Prostate gland (tissue), 2 donors: ENCODE measurements around the gene DNAH8. TPM values are rescaled to one million over a fixed set of nuclear protein-coding genes. Genes with fewer than 3 reads are reported as not detected.
A peak's percentile ranks its signal among the peaks of the same experiment; 100 is the strongest.

Experiments used
- DNase-seq: peaks from one replicate; pipeline ENCODE4 v3.0.0-alpha.2; 2019; ENCODE audit warnings: low spot score
- H3K27ac ChIP-seq, 2 donors: fragments of 200-600 bp; sonication (generic); 2 replicates each; pipeline ENCODE4 v1.5.1; 2017 to 2019
- H3K27me3 ChIP-seq: fragments of 200-600 bp; sonication (generic); replicated peaks from 2 replicates; pipeline ENCODE4 v1.5.1; 2019; ENCODE audit not compliant: insufficient read depth
- H3K36me3 ChIP-seq, 2 donors: fragments of 200-600 bp; sonication (generic); 1 replicate in 1 of 2; 2 replicates in 1 of 2; pipeline versions ENCODE4 v1.5.1 to v1.8.1; 2017 to 2019
- H3K4me1 ChIP-seq: fragments of 200-600 bp; sonication (generic); replicated peaks from 2 replicates; pipeline ENCODE4 v1.5.1; 2019
- H3K4me3 ChIP-seq, 2 donors: fragments of 200-600 bp; sonication (generic); 2 replicates each; pipeline ENCODE4 v1.5.1; 2017 to 2019
- H3K9me3 ChIP-seq: fragments of 200-600 bp; sonication (generic); 2 replicates; pipeline ENCODE4 v1.5.1; 2017
- POLR2A ChIP-seq: fragments of 450-650 bp; IDR thresholded peaks from one replicate; pipeline ENCODE4 v1.6.1; 2016; ENCODE audit warnings: antibody characterized with exemption, mild to moderate bottlenecking
- POLR2AphosphoS5 ChIP-seq: sonication (generic); formaldehyde crosslinking; IDR thresholded peaks from one replicate; pipeline ENCODE4 v1.6.1; 2017; ENCODE audit warnings: antibody characterized with exemption
- WGBS: methylation state at CpG from one replicate; pipeline ENCODE4 v1.1.5; 2018; 5-methylcytosine and 5-hydroxymethylcytosine counted together
- intact Hi-C: fragments of 100-400 bp; cut with DNase I; formaldehyde crosslinking; loops from one replicate; pipeline ENCODE4 v1.14.2; 2022
- total RNA-seq, 2 donors: library from RNA; depleted of rRNA; stranded (reverse); fragments of >200 nt; gene quantifications; one replicate each; pipeline ENCODE4 v1.1.0, GENCODE V29; 2016
- TF ChIP-seq, protein P1 (sequence below), 4 experiments: fragments of 200-600 bp in 2 of 4; fragments of 450-650 bp in 2 of 4; sonication (generic) in 2 of 4; IDR thresholded peaks; 1 replicate in 3 of 4; 2 replicates in 1 of 4; pipeline ENCODE4 v1.5.1; 2016 to 2019; ENCODE audit warnings: antibody characterized with exemption in 4 of 4, mild to moderate bottlenecking in 2 of 4, moderate library complexity in 2 of 4

The DNAH8 gene, protein sequence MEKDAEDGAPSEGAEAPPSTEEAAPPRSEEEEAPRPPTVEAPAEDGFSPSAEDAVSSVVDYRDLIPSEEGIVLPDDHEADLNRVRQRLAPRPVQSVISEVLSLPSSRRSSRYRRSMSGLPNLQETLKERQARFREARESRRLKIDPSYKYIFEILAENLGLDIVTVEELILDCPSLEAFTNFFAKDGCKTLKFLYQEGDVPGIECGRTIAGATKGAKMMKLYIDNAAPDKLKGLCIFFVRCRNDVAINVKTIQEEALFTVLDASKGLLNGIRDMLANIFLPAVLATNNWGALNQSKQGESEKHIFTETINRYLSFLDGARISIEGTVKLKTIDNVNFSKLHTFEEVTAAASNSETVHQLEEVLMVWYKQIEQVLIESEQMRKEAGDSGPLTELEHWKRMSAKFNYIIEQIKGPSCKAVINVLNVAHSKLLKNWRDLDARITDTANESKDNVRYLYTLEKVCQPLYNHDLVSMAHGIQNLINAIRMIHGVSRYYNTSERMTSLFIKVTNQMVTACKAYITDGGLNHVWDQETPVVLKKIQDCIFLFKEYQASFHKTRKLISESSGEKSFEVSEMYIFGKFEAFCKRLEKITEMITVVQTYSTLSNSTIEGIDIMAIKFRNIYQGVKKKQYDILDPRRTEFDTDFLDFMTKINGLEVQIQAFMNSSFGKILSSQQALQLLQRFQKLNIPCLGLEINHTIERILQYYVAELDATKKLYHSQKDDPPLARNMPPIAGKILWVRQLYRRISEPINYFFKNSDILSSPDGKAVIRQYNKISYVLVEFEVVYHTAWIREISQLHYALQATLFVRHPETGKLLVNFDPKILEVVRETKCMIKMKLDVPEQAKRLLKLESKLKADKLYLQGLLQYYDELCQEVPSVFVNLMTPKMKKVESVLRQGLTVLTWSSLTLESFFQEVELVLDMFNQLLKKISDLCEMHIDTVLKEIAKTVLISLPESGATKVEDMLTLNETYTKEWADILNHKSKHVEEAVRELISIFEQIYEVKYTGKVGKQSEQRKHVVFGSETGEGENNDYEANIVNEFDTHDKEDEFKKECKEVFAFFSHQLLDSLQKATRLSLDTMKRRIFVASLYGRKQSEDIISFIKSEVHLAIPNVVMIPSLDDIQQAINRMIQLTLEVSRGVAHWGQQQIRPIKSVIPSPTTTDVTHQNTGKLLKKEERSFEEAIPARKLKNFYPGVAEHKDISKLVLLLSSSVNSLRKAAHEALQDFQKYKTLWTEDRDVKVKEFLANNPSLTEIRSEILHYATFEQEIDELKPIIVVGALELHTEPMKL (N-terminal part only)
- total RNA-seq, result 1 to 10 TPM in 1 of 2 donors, under 1 TPM in 1; 0.36 to 3.6 TPM

- H3K27me3 ChIP-seq, result no peaks in the 10 kb centered on the region
- intact Hi-C loops, result no loop called here
- 9% methylated on average over 41 of the region's 44 CpGs for WGBS
- H3K9me3 ChIP-seq, result no peaks in the 10 kb centered on the region
- no peak for DNase-seq
- peak within 1 kb of the TSS; percentile 13 to 30 for H3K4me3 ChIP-seq
- H3K27ac ChIP-seq, result no peak within 1 kb of the TSS
- no peaks in the 10 kb centered on the region for H3K4me1 ChIP-seq
- TF ChIP-seq POLR2AphosphoS5 (no peak), POLR2A (no peak)
- TF ChIP-seq, protein P1, sequence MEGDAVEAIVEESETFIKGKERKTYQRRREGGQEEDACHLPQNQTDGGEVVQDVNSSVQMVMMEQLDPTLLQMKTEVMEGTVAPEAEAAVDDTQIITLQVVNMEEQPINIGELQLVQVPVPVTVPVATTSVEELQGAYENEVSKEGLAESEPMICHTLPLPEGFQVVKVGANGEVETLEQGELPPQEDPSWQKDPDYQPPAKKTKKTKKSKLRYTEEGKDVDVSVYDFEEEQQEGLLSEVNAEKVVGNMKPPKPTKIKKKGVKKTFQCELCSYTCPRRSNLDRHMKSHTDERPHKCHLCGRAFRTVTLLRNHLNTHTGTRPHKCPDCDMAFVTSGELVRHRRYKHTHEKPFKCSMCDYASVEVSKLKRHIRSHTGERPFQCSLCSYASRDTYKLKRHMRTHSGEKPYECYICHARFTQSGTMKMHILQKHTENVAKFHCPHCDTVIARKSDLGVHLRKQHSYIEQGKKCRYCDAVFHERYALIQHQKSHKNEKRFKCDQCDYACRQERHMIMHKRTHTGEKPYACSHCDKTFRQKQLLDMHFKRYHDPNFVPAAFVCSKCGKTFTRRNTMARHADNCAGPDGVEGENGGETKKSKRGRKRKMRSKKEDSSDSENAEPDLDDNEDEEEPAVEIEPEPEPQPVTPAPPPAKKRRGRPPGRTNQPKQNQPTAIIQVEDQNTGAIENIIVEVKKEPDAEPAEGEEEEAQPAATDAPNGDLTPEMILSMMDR (IDR thresholded peaks at IDR 0.05), result no peak
- no peaks in the 10 kb centered on the region for H3K36me3 ChIP-seq
Observed at GRCh38 chr6:38715016-38715689, at the start of gene DNAH8. DNAH8 (plus strand) TSS chr6:38715311; CDS start chr6:38722810, 7,499 bp downstream.

- intact Hi-C loops, result no loop called here
- H3K4me3 ChIP-seq, result no peak overlapping the region
- no peak overlapping the region for H3K27ac ChIP-seq
- no peaks in the 10 kb centered on the region for H3K9me3 ChIP-seq
- no peaks in the 10 kb centered on the region for H3K4me1 ChIP-seq
- peak; percentile 10 for DNase-seq
- H3K27me3 ChIP-seq, result no peaks in the 10 kb centered on the region
- 11% methylated on average over 2 of the region's 2 CpGs for WGBS
- H3K36me3 ChIP-seq, result no peaks in the 10 kb centered on the region
- TF ChIP-seq POLR2AphosphoS5 (no peak), POLR2A (no peak)
- TF ChIP-seq, protein P1 (IDR thresholded peaks at IDR 0.05), result peak in 3 of 4 experiments; percentile 47 to 54 (median 51)
Observed at GRCh38 chr6:38671885-38672467, 43.1 kb upstream of the DNAH8 start.

GRCh38 chr6:38673397-38674165 is 41.5 kb upstream of the DNAH8 start:
- Histone ChIP-seq H3K4me3 (no peak overlapping the region), H3K36me3 (no peaks in the 10 kb centered on the region), H3K27me3 (no peaks in the 10 kb centered on the region), H3K27ac (no peak overlapping the region), H3K9me3 (no peaks in the 10 kb centered on the region), H3K4me1 (no peaks in the 10 kb centered on the region)
- intact Hi-C loops, result no loop called here
- TF ChIP-seq, protein P1 (IDR thresholded peaks at IDR 0.05), result no peak
- TF ChIP-seq POLR2A (no peak), POLR2AphosphoS5 (no peak)
- 46% methylated on average over 9 of the region's 9 CpGs for WGBS
- DNase-seq, result no peak
